Measurements from ENCODE around the gene NDUFAB1. TPM values are rescaled to one million over a fixed set of nuclear protein-coding genes. Genes with fewer than 3 reads are reported as not detected.

NDUFAB1 gene
- total and polyA plus RNA-seq, 2 of the 13 experiments (the other 11 are each of a cell fraction or from before 2014, with no cell fraction given), result 221 to 601 TPM

DNA sequence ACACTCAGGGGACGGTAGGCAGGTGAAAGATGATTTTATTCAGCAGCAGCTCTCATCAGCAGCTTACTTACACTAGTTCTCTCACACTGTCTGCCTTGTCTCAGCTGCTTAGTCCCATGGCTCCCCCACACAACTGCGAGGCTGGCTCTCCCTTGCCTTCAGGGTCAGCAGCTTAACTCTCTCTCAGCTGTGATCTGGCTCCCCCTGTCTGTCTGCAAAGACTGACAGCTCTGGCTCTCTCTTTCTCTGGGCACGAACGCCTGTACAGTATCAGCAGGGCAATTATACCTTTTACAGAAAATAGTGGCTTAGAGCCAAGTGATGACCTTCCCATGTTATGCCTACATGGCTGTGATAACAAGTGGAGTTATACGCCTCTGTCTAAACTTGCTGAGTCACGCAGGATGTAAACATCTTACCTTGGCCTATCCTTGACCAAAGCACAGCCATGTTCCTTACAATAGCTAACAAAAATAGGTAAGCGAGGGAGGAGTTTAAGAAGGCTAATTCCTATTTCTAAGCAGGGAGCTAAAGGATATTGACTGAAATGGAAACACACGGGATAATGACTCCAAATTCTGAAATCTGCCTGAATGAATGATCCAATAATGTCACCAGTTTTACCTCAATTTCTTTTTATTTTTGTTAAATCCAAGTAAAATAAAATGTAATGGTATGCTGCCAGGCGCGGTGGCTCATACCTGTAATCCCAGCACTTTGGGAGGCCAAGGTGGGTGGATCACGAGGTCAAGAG, 1.1 kb upstream of the NDUFAB1 start (continued):
- TF ChIP-seq CHD4 (IDR thresholded peaks at IDR 0.05; ENCODE audit: borderline replicate concordance, low read length), result no peak
- no peak for TF ChIP-seq MTA1 (CRISPR knock-in tag; IDR thresholded peaks at IDR 0.05; ENCODE audit: borderline replicate concordance)
- TF ChIP-seq, protein P1, sequence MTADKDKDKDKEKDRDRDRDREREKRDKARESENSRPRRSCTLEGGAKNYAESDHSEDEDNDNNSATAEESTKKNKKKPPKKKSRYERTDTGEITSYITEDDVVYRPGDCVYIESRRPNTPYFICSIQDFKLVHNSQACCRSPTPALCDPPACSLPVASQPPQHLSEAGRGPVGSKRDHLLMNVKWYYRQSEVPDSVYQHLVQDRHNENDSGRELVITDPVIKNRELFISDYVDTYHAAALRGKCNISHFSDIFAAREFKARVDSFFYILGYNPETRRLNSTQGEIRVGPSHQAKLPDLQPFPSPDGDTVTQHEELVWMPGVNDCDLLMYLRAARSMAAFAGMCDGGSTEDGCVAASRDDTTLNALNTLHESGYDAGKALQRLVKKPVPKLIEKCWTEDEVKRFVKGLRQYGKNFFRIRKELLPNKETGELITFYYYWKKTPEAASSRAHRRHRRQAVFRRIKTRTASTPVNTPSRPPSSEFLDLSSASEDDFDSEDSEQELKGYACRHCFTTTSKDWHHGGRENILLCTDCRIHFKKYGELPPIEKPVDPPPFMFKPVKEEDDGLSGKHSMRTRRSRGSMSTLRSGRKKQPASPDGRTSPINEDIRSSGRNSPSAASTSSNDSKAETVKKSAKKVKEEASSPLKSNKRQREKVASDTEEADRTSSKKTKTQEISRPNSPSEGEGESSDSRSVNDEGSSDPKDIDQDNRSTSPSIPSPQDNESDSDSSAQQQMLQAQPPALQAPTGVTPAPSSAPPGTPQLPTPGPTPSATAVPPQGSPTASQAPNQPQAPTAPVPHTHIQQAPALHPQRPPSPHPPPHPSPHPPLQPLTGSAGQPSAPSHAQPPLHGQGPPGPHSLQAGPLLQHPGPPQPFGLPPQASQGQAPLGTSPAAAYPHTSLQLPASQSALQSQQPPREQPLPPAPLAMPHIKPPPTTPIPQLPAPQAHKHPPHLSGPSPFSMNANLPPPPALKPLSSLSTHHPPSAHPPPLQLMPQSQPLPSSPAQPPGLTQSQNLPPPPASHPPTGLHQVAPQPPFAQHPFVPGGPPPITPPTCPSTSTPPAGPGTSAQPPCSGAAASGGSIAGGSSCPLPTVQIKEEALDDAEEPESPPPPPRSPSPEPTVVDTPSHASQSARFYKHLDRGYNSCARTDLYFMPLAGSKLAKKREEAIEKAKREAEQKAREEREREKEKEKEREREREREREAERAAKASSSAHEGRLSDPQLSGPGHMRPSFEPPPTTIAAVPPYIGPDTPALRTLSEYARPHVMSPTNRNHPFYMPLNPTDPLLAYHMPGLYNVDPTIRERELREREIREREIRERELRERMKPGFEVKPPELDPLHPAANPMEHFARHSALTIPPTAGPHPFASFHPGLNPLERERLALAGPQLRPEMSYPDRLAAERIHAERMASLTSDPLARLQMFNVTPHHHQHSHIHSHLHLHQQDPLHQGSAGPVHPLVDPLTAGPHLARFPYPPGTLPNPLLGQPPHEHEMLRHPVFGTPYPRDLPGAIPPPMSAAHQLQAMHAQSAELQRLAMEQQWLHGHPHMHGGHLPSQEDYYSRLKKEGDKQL (CRISPR knock-in tag; IDR thresholded peaks at IDR 0.05; ENCODE audit: low read depth), result no peak
- TF ChIP-seq ZSCAN29 (CRISPR knock-in tag; conservative IDR thresholded peaks at IDR 0.05), result no peak
- TF ChIP-seq MED1 (CRISPR knock-in tag; IDR thresholded peaks at IDR 0.05), result no peak
- peak; percentile 43 for TF ChIP-seq TEAD3 (CRISPR knock-in tag; optimal IDR thresholded peaks at IDR 0.05; ENCODE audit: borderline replicate concordance)
- TF ChIP-seq ZNF772 (CRISPR knock-in tag; IDR thresholded peaks at IDR 0.05), result peak; percentile 32; the same call in 1 of the 2 replicates
- TF ChIP-seq NR2F6 (IDR thresholded peaks at IDR 0.05), result no peak
- 0 out of 2 replicates have a peak, but pooled peaks have one; percentile 28 for TF ChIP-seq NR2F6 (CRISPR knock-in tag; IDR thresholded peaks at IDR 0.05)
- TF ChIP-seq BCL6 (CRISPR knock-in tag; IDR thresholded peaks at IDR 0.05), result no peak
- peak; percentile 5 to 49; a peak in 2 of 4 replicates for TF ChIP-seq MAFK (conservative IDR thresholded peaks at IDR 0.05 in 1 of 2, IDR thresholded peaks at IDR 0.05 in 1 of 2; ENCODE audit: low read length in 2 of 2)
- peak; percentile 5; the same call in 1 of the 2 replicates for TF ChIP-seq AKAP8 (CRISPR knock-in tag; IDR thresholded peaks at IDR 0.05)
- TF ChIP-seq SKI (IDR thresholded peaks at IDR 0.05; ENCODE audit: partially characterized antibody), result no peak
- TF ChIP-seq KLF13 (CRISPR knock-in tag; IDR thresholded peaks at IDR 0.05), result 0 out of 2 replicates have a peak, but pooled peaks have one; percentile 45
- TF ChIP-seq, protein P2, sequence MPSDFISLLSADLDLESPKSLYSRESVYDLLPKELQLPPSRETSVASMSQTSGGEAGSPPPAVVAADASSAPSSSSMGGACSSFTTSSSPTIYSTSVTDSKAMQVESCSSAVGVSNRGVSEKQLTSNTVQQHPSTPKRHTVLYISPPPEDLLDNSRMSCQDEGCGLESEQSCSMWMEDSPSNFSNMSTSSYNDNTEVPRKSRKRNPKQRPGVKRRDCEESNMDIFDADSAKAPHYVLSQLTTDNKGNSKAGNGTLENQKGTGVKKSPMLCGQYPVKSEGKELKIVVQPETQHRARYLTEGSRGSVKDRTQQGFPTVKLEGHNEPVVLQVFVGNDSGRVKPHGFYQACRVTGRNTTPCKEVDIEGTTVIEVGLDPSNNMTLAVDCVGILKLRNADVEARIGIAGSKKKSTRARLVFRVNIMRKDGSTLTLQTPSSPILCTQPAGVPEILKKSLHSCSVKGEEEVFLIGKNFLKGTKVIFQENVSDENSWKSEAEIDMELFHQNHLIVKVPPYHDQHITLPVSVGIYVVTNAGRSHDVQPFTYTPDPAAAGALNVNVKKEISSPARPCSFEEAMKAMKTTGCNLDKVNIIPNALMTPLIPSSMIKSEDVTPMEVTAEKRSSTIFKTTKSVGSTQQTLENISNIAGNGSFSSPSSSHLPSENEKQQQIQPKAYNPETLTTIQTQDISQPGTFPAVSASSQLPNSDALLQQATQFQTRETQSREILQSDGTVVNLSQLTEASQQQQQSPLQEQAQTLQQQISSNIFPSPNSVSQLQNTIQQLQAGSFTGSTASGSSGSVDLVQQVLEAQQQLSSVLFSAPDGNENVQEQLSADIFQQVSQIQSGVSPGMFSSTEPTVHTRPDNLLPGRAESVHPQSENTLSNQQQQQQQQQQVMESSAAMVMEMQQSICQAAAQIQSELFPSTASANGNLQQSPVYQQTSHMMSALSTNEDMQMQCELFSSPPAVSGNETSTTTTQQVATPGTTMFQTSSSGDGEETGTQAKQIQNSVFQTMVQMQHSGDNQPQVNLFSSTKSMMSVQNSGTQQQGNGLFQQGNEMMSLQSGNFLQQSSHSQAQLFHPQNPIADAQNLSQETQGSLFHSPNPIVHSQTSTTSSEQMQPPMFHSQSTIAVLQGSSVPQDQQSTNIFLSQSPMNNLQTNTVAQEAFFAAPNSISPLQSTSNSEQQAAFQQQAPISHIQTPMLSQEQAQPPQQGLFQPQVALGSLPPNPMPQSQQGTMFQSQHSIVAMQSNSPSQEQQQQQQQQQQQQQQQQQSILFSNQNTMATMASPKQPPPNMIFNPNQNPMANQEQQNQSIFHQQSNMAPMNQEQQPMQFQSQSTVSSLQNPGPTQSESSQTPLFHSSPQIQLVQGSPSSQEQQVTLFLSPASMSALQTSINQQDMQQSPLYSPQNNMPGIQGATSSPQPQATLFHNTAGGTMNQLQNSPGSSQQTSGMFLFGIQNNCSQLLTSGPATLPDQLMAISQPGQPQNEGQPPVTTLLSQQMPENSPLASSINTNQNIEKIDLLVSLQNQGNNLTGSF (CRISPR knock-in tag; IDR thresholded peaks at IDR 0.05), result 0 out of 2 replicates have a peak, but pooled peaks have one; percentile 38
- TF ChIP-seq GATAD1 (CRISPR knock-in tag; IDR thresholded peaks at IDR 0.05), result peak; percentile 55
- TF ChIP-seq, protein P3, sequence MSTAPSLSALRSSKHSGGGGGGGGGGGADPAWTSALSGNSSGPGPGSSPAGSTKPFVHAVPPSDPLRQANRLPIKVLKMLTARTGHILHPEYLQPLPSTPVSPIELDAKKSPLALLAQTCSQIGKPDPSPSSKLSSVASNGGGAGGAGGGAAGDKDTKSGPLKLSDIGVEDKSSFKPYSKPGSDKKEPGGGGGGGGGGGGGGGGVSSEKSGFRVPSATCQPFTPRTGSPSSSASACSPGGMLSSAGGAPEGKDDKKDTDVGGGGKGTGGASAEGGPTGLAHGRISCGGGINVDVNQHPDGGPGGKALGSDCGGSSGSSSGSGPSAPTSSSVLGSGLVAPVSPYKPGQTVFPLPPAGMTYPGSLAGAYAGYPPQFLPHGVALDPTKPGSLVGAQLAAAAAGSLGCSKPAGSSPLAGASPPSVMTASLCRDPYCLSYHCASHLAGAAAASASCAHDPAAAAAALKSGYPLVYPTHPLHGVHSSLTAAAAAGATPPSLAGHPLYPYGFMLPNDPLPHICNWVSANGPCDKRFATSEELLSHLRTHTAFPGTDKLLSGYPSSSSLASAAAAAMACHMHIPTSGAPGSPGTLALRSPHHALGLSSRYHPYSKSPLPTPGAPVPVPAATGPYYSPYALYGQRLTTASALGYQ (CRISPR knock-in tag; IDR thresholded peaks at IDR 0.05), result no peak
- peak; percentile 90 for TF ChIP-seq NFE2L2 (IDR thresholded peaks at IDR 0.05; ENCODE audit: low read length)

Data from HepG2 (cell line).